Hepatocyte (in vitro differentiated cells): ENCODE measurements around the gene TRAPPC8. TPM values are rescaled to one million over a fixed set of nuclear protein-coding genes. Genes with fewer than 3 reads are reported as not detected.

ENCODE experiments used
- DNase-seq: peaks from one replicate; pipeline ENCODE4 v3.0.0-alpha.2; 2016; ENCODE audit warnings: low spot score
- H2AFZ ChIP-seq: fragments of 200-600 bp; sonication (generic); 2 replicates; pipeline ENCODE4 v1.6.0; 2016; ENCODE audit warnings: antibody characterized with exemption, mild to moderate bottlenecking
- H3K27ac ChIP-seq: fragments of 200-600 bp; sonication (generic); 2 replicates; pipeline ENCODE4 v1.5.1; 2016; ENCODE audit warnings: mild to moderate bottlenecking
- H3K27me3 ChIP-seq: fragments of 200-600 bp; sonication (generic); 2 replicates; pipeline ENCODE4 v1.6.1; 2016
- H3K36me3 ChIP-seq: fragments of 200-600 bp; sonication (generic); replicated peaks from 2 replicates; pipeline ENCODE4 v1.5.1; 2016; ENCODE audit warnings: low read depth; ENCODE audit not compliant: insufficient read depth
- H3K4me1 ChIP-seq: fragments of 200-600 bp; sonication (generic); 2 replicates; pipeline ENCODE4 v1.5.1; 2016; ENCODE audit warnings: mild to moderate bottlenecking, moderate library complexity; ENCODE audit not compliant: insufficient read depth
- H3K4me2 ChIP-seq: fragments of 200-600 bp; sonication (generic); 2 replicates; pipeline ENCODE4 v1.6.0; 2016
- H3K4me3 ChIP-seq: fragments of 200-600 bp; sonication (generic); 2 replicates; pipeline ENCODE4 v1.5.1; 2016; ENCODE audit warnings: mild to moderate bottlenecking
- H3K79me2 ChIP-seq: fragments of 200-600 bp; sonication (generic); 2 replicates; pipeline ENCODE4 v1.6.0; 2017; ENCODE audit warnings: mild to moderate bottlenecking
- H3K9me2 ChIP-seq: fragments of 200-600 bp; sonication (generic); replicated peaks from 2 replicates; pipeline ENCODE4 v1.6.0; 2017; ENCODE audit warnings: mild to moderate bottlenecking; ENCODE audit not compliant: insufficient read depth
- H3K9me3 ChIP-seq: fragments of 200-600 bp; sonication (generic); 2 replicates; pipeline ENCODE4 v1.5.1; 2016; ENCODE audit warnings: low read depth, mild to moderate bottlenecking
- H4K20me1 ChIP-seq: fragments of 200-600 bp; sonication (generic); 2 replicates; pipeline ENCODE4 v1.6.0; 2016; ENCODE audit warnings: mild to moderate bottlenecking; ENCODE audit not compliant: insufficient read depth, poor library complexity, severe bottlenecking
- CTCF ChIP-seq: fragments of 200-600 bp; sonication (generic); IDR thresholded peaks from 2 replicates; pipeline ENCODE4 v1.5.1; 2016; ENCODE audit warnings: antibody characterized with exemption, mild to moderate bottlenecking; ENCODE audit not compliant: poor library complexity
- EZH2 ChIP-seq: fragments of 200-600 bp; sonication (generic); IDR thresholded peaks from 2 replicates; pipeline ENCODE4 v1.6.1; 2016; ENCODE audit warnings: antibody characterized with exemption, mild to moderate bottlenecking, borderline replicate concordance
- EZH2phosphoT487 ChIP-seq: fragments of 200-600 bp; sonication (generic); IDR thresholded peaks from one replicate; pipeline ENCODE4 v1.6.1; 2018; ENCODE audit warnings: antibody characterized with exemption, mild to moderate bottlenecking, low read depth, moderate library complexity; ENCODE audit not compliant: unreplicated experiment, severe bottlenecking
- WGBS: methylation state at CpG from one replicate; pipeline ENCODE4 v1.1.6; 2016; ENCODE audit warnings: low lambda C conversion rate; ENCODE audit errors: missing lambda C conversion rate; 5-methylcytosine and 5-hydroxymethylcytosine counted together
- polyA plus RNA-seq: library from polyadenylated mRNA; unstranded; fragments of >200 nt; fragmentation: Nextera tagmentation; extraction: Ambion mirVana; gene quantifications from 2 replicates; pipeline ENCODE4 v1.2.1, GENCODE V29; 2016
- total RNA-seq: library from RNA; depleted of rRNA; stranded (reverse); fragments of >200 nt; gene quantifications from 2 replicates; pipeline ENCODE4 v1.2.3, GENCODE V29; 2014

The TRAPPC8 gene
- total RNA-seq = 39.4 and 68.7 TPM in 2 replicates
- 12.0 and 12.6 TPM in 2 replicates for polyA plus RNA-seq

GRCh38 chr18:31942999-31943877, at the start of gene TRAPPC8:
TSS of gene TRAPPC8 (minus strand) at chr18:31943128. CDS start at chr18:31942764, 364 bp downstream.
- H3K4me1 ChIP-seq = peaks cover 9% of the 10 kb centered on the region
- no peaks in the 10 kb centered on the region for H3K9me3 ChIP-seq
- peaks cover 35% of the 10 kb centered on the region for H4K20me1 ChIP-seq
- H3K27ac ChIP-seq = peak within 1 kb of the TSS; percentile 96
- peaks cover 40% of the 10 kb centered on the region for H3K79me2 ChIP-seq
- H3K9me2 ChIP-seq = no peaks in the 10 kb centered on the region
- WGBS = under 1% methylated on average over 46 of the region's 58 CpGs
- H3K27me3 ChIP-seq = no peaks in the 10 kb centered on the region
- H3K4me2 ChIP-seq = peak within 1 kb of the TSS; percentile 77
- H3K36me3 ChIP-seq = no peaks in the 10 kb centered on the region
- peak within 1 kb of the TSS; percentile 79 for H3K4me3 ChIP-seq
- DNase-seq = peak; percentile 99
- peak within 1 kb of the TSS; percentile 77 for H2AFZ ChIP-seq
- TF ChIP-seq EZH2phosphoT487 = no peak
- peak; percentile 18 for TF ChIP-seq CTCF

GRCh38 chr18:31990823-31991222, 47.9 kb upstream of the TRAPPC8 start:
- H3K9me2 ChIP-seq = no peaks in the 10 kb centered on the region
- H3K27me3 ChIP-seq = no peaks in the 10 kb centered on the region
- no peaks in the 10 kb centered on the region for H4K20me1 ChIP-seq
- H2AFZ ChIP-seq = no peak overlapping the region
- no peaks in the 10 kb centered on the region for H3K9me3 ChIP-seq
- peaks cover 6% of the 10 kb centered on the region for H3K4me1 ChIP-seq
- no peak for DNase-seq
- TF ChIP-seq EZH2 (no peak), CTCF (no peak), EZH2phosphoT487 (no peak)
- H3K36me3 ChIP-seq = no peaks in the 10 kb centered on the region
- H3K79me2 ChIP-seq = no peaks in the 10 kb centered on the region
- H3K4me2 ChIP-seq = no peak overlapping the region
- 87% methylated on average over 2 of the region's 2 CpGs for WGBS
- H3K4me3 ChIP-seq = no peak overlapping the region
- no peak overlapping the region for H3K27ac ChIP-seq

- peaks cover 6% of the 10 kb centered on the region for H3K4me1 ChIP-seq
- WGBS = 84% methylated on average over 5 of the region's 5 CpGs
- H3K79me2 ChIP-seq = no peaks in the 10 kb centered on the region
- TF ChIP-seq CTCF = no peak
- TF ChIP-seq EZH2phosphoT487 = no peak
- no peak for TF ChIP-seq EZH2
- no peaks in the 10 kb centered on the region for H4K20me1 ChIP-seq
- H3K36me3 ChIP-seq = no peaks in the 10 kb centered on the region
- H2AFZ ChIP-seq = no peak overlapping the region
- no peak overlapping the region for H3K4me2 ChIP-seq
- H3K27ac ChIP-seq = no peak overlapping the region
- no peaks in the 10 kb centered on the region for H3K9me3 ChIP-seq
- H3K4me3 ChIP-seq = no peak overlapping the region
- DNase-seq = no peak
- H3K27me3 ChIP-seq = no peaks in the 10 kb centered on the region
- no peaks in the 10 kb centered on the region for H3K9me2 ChIP-seq
Measured at GRCh38 chr18:31983976-31984375, 41.0 kb upstream of the TRAPPC8 start.
